ENCODE measurements around the gene TBC1D2. TPM values are rescaled to one million over a fixed set of nuclear protein-coding genes. Genes with fewer than 3 reads are reported as not detected.
A peak's percentile ranks its signal among the peaks of the same experiment; 100 is the strongest.

TBC1D2 gene
- total RNA-seq, 1 donor = 114 TPM

DNA sequence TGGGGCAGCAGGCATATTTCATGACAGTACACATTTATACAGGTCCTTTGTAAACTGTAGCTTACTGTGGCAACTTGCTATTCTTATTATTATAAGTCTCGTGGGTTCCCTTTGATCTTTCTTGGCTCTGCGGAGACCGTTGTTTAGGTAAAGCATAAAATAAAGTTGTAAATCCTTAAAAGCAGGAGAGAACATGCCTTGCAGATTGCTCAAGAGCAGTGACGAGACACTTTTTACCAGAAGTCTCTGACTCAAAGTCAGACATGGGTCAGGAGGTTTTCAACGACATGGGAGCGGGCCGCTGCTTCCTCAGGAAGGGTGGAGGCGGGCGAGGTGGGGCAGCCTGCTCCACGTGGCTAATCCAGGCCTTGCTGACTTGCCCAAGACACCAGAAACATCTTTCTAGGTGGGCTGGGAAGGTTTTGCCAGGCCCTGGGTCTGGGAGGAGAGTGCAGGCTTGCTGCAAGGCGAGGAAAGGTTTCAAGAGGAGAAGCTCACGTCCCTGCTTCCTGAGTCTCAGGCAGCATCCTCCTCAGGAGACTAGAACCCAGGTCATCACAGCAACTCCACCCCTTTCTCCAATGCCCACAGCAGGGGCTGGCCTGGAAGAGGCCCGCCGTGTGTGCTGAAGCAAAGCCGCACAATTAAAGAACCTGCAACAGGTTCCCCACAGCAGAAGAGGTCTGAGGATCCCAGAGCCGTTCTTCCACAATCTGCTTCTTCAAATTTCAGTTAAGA is 6.5 kb downstream of the TBC1D2 start:
- TF ChIP-seq, protein P1, sequence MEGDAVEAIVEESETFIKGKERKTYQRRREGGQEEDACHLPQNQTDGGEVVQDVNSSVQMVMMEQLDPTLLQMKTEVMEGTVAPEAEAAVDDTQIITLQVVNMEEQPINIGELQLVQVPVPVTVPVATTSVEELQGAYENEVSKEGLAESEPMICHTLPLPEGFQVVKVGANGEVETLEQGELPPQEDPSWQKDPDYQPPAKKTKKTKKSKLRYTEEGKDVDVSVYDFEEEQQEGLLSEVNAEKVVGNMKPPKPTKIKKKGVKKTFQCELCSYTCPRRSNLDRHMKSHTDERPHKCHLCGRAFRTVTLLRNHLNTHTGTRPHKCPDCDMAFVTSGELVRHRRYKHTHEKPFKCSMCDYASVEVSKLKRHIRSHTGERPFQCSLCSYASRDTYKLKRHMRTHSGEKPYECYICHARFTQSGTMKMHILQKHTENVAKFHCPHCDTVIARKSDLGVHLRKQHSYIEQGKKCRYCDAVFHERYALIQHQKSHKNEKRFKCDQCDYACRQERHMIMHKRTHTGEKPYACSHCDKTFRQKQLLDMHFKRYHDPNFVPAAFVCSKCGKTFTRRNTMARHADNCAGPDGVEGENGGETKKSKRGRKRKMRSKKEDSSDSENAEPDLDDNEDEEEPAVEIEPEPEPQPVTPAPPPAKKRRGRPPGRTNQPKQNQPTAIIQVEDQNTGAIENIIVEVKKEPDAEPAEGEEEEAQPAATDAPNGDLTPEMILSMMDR (IDR thresholded peaks at IDR 0.05; ENCODE audit: extremely low read depth, low read depth, low read length) = no peak
- peak overlapping the region; percentile 52 for H2AFZ ChIP-seq (ENCODE audit: low read length)
- H3K4me2 ChIP-seq (ENCODE audit: insufficient read depth, low read length) = peak overlapping the region; percentile 57

DNA sequence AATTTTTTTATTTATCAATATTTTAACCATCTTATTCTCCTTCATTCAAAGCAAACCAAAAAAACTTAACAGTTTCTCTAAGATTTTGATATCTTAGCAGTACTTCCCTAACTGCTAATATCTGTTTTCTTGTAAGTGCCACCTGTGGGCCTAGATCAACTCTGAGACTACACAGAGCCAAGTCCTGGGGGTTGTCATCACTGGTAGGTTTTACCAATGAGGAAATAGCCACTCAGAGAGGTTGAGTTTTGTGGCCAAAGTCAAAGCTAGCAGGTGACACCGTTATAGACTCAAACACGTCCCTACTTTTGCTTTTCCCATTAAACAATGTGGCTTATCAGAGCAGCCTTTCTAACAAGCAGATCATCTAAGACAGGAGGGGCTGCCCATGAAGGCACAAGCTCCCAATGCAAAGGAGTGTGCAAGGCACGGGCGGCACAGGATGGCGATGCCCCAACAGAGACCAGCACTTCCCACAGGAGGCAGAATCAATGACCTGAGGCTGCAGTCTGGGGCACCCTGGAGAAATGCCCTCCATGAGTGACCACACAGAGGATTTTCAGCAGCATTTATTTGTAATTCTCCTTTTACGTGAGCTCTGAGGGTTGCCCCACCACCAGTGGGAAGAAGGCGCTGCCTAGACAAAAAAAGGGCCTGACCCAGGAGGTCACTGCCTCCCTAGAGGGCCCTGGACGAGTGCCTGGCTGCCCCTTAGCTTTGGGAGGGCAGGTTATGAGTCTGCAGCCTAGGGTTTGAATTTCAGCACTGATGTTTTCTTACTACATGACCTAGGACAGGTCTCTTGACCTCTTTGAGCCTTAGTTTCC is 7.4 kb downstream of the TBC1D2 start:
- Histone ChIP-seq H3K36me3 (ENCODE audit: insufficient read depth, low read length) (peaks cover 48% of the 10 kb centered on the region), H3K27ac (ENCODE audit: low read depth, low read length) (peak overlapping the region; percentile 97), H3K4me3 (ENCODE audit: insufficient read depth, low read length) (no peak overlapping the region), H2AFZ (ENCODE audit: low read length) (no peak overlapping the region), H3K27me3 (ENCODE audit: insufficient read depth, low read length) (no peaks in the 10 kb centered on the region), H3K4me1 (ENCODE audit: insufficient read depth, low read length) (peaks cover 53% of the 10 kb centered on the region), H3K79me2 (ENCODE audit: insufficient read depth, low read length) (peaks cover 78% of the 10 kb centered on the region), H3K9me3 (ENCODE audit: low read depth, low read length) (no peaks in the 10 kb centered on the region), H3K4me2 (ENCODE audit: insufficient read depth, low read length) (peak overlapping the region; percentile 57), H4K20me1 (ENCODE audit: insufficient read depth, low read length) (no peaks in the 10 kb centered on the region)
- peak; percentile 30 for DNase-seq (ENCODE audit: insufficient read length, low spot score, missing footprints)
- TF ChIP-seq, protein P1 (IDR thresholded peaks at IDR 0.05; ENCODE audit: extremely low read depth, low read depth, low read length) = no peak

More for the DNA sequence above, 6.5 kb downstream of the TBC1D2 start:
- peaks cover 62% of the 10 kb centered on the region for H3K4me1 ChIP-seq (ENCODE audit: insufficient read depth, low read length)
- no peak overlapping the region for H3K4me3 ChIP-seq (ENCODE audit: insufficient read depth, low read length)
- H3K79me2 ChIP-seq (ENCODE audit: insufficient read depth, low read length) = peaks cover 81% of the 10 kb centered on the region
- H3K9me3 ChIP-seq (ENCODE audit: low read depth, low read length) = no peaks in the 10 kb centered on the region
- H3K36me3 ChIP-seq (ENCODE audit: insufficient read depth, low read length) = peaks cover 42% of the 10 kb centered on the region
- H3K27ac ChIP-seq (ENCODE audit: low read depth, low read length) = peak overlapping the region; percentile 97
- H4K20me1 ChIP-seq (ENCODE audit: insufficient read depth, low read length) = no peaks in the 10 kb centered on the region
- no peaks in the 10 kb centered on the region for H3K27me3 ChIP-seq (ENCODE audit: insufficient read depth, low read length)
- peak; percentile 92 for DNase-seq (ENCODE audit: insufficient read length, low spot score, missing footprints)

DNA sequence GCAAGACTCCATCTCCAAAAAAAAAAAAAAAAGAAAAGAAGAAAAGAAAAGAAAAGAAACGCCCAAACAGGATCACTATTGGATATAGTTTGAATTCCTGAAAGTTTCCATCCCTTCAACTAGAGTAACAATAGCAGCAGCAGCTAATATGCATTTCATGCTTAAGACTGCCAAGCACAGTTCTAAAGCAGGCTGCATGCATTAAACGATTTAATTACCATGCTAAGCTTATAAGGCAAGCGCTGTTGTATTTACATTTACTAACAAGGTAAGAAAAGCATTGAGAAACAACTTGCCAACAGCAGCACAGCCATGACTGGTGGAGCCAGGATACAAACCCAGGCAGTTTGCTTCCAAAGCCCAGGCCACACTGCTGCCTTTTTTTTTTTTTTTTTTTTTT is 13.0 kb downstream of the TBC1D2 start:
- no peaks in the 10 kb centered on the region for H4K20me1 ChIP-seq (ENCODE audit: insufficient read depth, low read length)
- H2AFZ ChIP-seq (ENCODE audit: low read length) = no peak overlapping the region
- no peak for DNase-seq (ENCODE audit: insufficient read length, low spot score, missing footprints)
- peaks cover 79% of the 10 kb centered on the region for H3K79me2 ChIP-seq (ENCODE audit: insufficient read depth, low read length)
- no peaks in the 10 kb centered on the region for H3K4me1 ChIP-seq (ENCODE audit: insufficient read depth, low read length)
- no peak overlapping the region for H3K27ac ChIP-seq (ENCODE audit: low read depth, low read length)
- H3K36me3 ChIP-seq (ENCODE audit: insufficient read depth, low read length) = peaks cover 62% of the 10 kb centered on the region
- no peaks in the 10 kb centered on the region for H3K27me3 ChIP-seq (ENCODE audit: insufficient read depth, low read length)
- no peak overlapping the region for H3K4me3 ChIP-seq (ENCODE audit: insufficient read depth, low read length)
- TF ChIP-seq, protein P1 (IDR thresholded peaks at IDR 0.05; ENCODE audit: extremely low read depth, low read depth, low read length) = no peak
- no peaks in the 10 kb centered on the region for H3K9me3 ChIP-seq (ENCODE audit: low read depth, low read length)
- H3K4me2 ChIP-seq (ENCODE audit: insufficient read depth, low read length) = no peak overlapping the region

All from osteoblast (primary cell).